Glutamatergic neuron (in vitro differentiated cells): ENCODE results near the gene APH1B. TPM values are rescaled to one million over a fixed set of nuclear protein-coding genes. Genes with fewer than 3 reads are reported as not detected.

Experiments used
- DNase-seq: peaks from one replicate; pipeline ENCODE4 v3.0.0; 2022
- H3K27ac Mint-ChIP-seq: one replicate; pipeline ENCODE4 v1.8.0; 2020; ENCODE audit warnings: mild to moderate bottlenecking, mixed read lengths, inconsistent platforms; ENCODE audit not compliant: unreplicated experiment
- H3K27me3 Mint-ChIP-seq: one replicate; pipeline ENCODE4 v1.8.0; 2020; ENCODE audit warnings: mild to moderate bottlenecking, moderate library complexity, mixed read lengths, inconsistent platforms; ENCODE audit not compliant: unreplicated experiment
- H3K36me3 Mint-ChIP-seq: one replicate; pipeline ENCODE4 v1.8.0; 2020; ENCODE audit warnings: mild to moderate bottlenecking, mixed read lengths, inconsistent platforms; ENCODE audit not compliant: unreplicated experiment
- H3K4me1 Mint-ChIP-seq: one replicate; pipeline ENCODE4 v1.8.0; 2020; ENCODE audit warnings: mild to moderate bottlenecking, low read depth, mixed read lengths, inconsistent platforms; ENCODE audit not compliant: unreplicated experiment
- H3K4me3 Mint-ChIP-seq: one replicate; pipeline ENCODE4 v1.8.0; 2020; ENCODE audit warnings: mild to moderate bottlenecking, mixed read lengths, inconsistent platforms; ENCODE audit not compliant: unreplicated experiment
- H3K9me3 Mint-ChIP-seq: one replicate; pipeline ENCODE4 v1.8.0; 2020; ENCODE audit warnings: mild to moderate bottlenecking, moderate library complexity, mixed read lengths, inconsistent platforms; ENCODE audit not compliant: unreplicated experiment
- CTCF ChIP-seq: fragments of 200-600 bp; sonication (generic); IDR thresholded peaks from one replicate; pipeline ENCODE4 v1.5.0; 2021; ENCODE audit not compliant: partially characterized antibody, unreplicated experiment
- total RNA-seq: library from RNA; stranded (reverse); fragmentation: NEBNext Ultra II Directional; extraction: Animal tissue kit (Norgen Biotek cat#: 25700); gene quantifications from one replicate; pipeline ENCODE4 v1.2.1, GENCODE V29; 2021; ENCODE audit not compliant: unreplicated experiment

Gene APH1B
- total RNA-seq, 1 donor from 2014 or later, result 27.8 TPM

- peaks cover 4% of the 10 kb centered on the region for H3K36me3 Mint-ChIP-seq
- H3K4me3 Mint-ChIP-seq, result no peak overlapping the region
- H3K27me3 Mint-ChIP-seq, result peaks cover 3% of the 10 kb centered on the region
- H3K27ac Mint-ChIP-seq, result no peak overlapping the region
- no peaks in the 10 kb centered on the region for H3K9me3 Mint-ChIP-seq
- TF ChIP-seq CTCF, result no peak
- no peak for DNase-seq
- peaks cover 9% of the 10 kb centered on the region for H3K4me1 Mint-ChIP-seq
These were observed 20.8 kb upstream of the APH1B start for GRCh38 chr15:63256433-63257274.

- no peak for DNase-seq
- Mint-ChIP-seq H3K4me1 (peaks cover 10% of the 10 kb centered on the region), H3K27ac (no peak overlapping the region), H3K27me3 (peaks cover 2% of the 10 kb centered on the region), H3K4me3 (no peak overlapping the region), H3K36me3 (peaks cover 4% of the 10 kb centered on the region), H3K9me3 (no peaks in the 10 kb centered on the region)
- TF ChIP-seq CTCF, result no peak
These were observed 18.7 kb upstream of the APH1B start for GRCh38 chr15:63258658-63259057.

- Mint-ChIP-seq H3K27me3 (no peaks in the 10 kb centered on the region), H3K4me3 (no peak overlapping the region), H3K36me3 (peaks cover 4% of the 10 kb centered on the region), H3K27ac (no peak overlapping the region), H3K9me3 (no peaks in the 10 kb centered on the region), H3K4me1 (peaks cover 13% of the 10 kb centered on the region)
- TF ChIP-seq CTCF, result no peak
- no peak for DNase-seq
These were observed 16.6 kb upstream of the APH1B start for GRCh38 chr15:63260791-63261190.

- H3K27me3 Mint-ChIP-seq, result no peaks in the 10 kb centered on the region
- no peak overlapping the region for H3K4me3 Mint-ChIP-seq
- peaks cover 11% of the 10 kb centered on the region for H3K4me1 Mint-ChIP-seq
- no peak for DNase-seq
- no peak for TF ChIP-seq CTCF
- H3K9me3 Mint-ChIP-seq, result no peaks in the 10 kb centered on the region
- H3K36me3 Mint-ChIP-seq, result peaks cover 4% of the 10 kb centered on the region
- H3K27ac Mint-ChIP-seq, result no peak overlapping the region
These were observed 16.1 kb upstream of the APH1B start for GRCh38 chr15:63261311-63261710.

- no peak for TF ChIP-seq CTCF
- Mint-ChIP-seq H3K4me3 (no peak overlapping the region), H3K36me3 (peaks cover 4% of the 10 kb centered on the region), H3K9me3 (no peaks in the 10 kb centered on the region), H3K27me3 (no peaks in the 10 kb centered on the region), H3K27ac (no peak overlapping the region), H3K4me1 (peaks cover 10% of the 10 kb centered on the region)
- no peak for DNase-seq
These were observed 13.9 kb upstream of the APH1B start for GRCh38 chr15:63263519-63263918.
